HG02571 (cell line): Measurements from ENCODE around the gene ZIM2.

Experiments
- ATAC-seq: cut with Tn5 transposase; IDR thresholded peaks from one replicate; pipeline ENCODE4 v1.9.1; 2021; ENCODE audit warnings: mild to moderate bottlenecking, moderate library complexity; ENCODE audit not compliant: unreplicated experiment

ZIM2 gene

DNA sequence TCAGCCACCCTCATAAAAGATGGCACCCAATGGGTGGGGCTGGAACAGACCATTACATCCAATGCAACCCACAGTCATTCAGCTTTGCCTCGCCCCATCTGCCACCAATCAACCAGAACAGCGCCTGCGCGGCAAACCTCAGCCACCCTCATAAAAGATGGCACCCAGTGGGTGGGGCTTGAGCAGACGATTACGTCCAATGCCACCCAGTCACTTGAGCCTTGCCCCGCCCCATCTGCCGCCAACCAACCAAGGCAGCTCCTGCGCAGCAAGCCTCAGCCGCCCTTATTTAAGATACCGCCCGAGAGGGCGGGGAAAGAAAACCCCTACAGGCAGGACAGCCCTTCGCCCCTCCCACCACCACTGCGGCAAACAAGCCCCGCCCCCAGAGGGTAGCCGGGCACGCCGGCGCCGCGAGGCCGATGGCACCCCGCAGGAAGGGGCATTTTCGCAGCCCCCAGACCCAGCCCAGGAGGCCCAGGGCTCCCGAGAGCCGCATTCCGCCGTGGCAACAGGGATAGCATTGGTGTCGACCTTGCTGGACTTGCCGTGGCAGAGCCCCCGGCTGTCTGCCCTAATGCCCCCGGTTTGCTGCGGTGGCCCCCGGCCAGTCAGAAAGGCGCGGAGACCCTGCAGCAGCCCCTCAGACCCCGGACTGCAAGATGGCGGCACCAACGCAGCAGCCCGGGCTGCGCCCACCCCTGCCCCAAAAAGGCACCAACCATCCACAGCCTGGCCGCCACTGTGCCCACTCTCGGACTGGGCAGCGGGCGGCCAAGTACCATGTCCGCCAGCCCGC, 675 bp downstream of the ZIM2 start:
- no peak for ATAC-seq

DNA sequence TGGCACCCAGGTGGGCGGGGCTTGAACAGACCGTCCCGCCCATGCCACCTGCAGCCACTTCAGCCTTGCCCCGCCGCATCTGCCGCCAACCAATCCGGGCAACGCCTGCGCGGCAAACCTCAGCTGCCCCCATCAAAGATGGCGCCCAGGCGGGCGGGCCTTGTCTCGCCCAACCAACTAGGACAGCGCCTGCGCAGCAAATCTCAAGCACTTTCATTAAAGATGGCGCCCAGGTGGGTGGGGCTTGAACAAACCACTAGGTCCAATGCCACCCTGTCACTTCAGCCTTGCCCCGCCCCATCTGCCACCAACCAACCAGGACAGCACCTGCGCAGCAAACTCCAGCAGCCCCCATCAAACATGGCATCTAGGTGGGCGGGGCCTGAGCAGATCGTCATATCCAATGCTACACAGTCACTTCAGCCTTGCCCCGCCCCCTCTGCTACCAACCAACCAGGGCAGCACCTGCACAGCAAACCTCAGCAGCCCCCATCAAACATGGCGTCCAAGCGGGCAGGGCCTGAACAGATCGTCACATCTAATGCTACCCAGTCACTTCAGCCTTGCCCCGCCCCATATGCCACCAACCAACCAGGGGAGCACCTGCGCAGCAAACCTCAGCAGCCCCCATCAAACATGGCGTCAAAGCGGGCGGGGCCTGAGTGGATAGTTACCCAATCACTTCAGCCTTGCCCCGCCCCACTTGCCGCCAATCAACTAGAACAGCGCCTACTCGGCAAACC, 1.4 kb downstream of the ZIM2 start:
- no peak for ATAC-seq

DNA sequence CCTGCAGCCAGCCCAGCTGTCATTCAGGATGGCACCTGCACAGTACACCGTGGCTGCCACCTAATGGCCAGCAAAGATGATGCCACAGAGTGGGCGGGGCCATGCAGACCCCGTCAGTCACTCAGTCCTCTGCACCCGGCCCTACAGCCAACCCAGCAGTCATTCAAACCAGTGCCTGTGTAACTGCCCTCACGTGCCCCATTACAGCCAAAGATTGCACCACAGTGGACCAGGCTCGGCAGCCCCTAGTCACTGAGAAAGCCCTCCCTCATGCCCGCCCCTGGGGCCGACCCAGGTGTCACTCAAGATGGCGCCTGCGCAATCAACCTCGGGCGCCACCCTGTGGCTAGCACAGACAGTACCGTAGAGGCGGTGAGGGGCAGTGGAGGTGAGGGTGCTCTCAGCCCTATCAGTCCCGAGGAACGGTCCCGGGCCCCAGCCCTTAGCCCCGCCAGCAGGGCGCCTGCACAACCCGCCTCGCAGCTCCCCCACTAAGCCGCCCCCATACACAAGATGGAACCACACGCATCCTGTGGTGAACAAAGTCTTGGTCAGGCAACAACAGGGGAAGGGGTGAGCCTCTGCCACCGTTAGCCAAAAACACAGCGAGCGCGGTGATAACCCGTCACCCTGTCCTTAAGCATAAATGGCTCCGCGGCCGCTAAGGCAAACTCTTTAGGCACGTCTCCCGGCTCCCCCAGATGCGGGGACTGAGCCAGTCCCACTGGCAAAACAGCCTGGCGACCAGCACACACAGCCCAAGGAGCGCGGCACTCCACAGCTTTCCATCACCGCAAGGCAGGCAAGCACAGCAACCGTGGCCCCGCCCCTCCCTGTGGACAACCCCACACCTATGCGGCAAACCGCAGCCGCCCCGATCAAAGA, 2.3 kb downstream of the ZIM2 start:
- no peak for ATAC-seq

DNA sequence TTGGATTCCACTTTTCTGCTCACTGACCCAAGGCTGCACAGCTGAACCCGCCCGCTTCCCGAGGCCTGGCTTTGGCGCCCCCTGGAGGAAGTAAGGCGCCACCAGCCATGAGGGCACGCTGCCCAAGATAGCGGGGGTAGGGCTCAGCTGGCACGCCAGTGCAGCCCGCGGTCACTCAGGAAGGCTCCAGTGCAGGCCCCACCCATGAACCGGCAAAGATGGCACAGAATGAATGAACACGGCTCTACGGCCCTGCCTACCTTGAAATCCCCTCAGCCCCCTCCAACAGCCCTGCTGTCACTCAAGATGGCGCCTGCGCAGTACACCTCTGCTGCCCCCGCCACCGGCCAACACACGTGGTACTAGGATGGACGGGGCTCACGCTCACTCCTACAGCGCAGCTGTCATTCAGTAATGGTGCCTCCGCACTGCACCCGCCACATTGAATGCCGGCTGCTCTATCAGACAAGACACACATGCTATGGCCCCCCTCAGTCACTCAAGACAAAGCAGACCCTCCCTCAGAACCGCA, 3.0 kb downstream of the ZIM2 start:
- ATAC-seq, result no peak

DNA sequence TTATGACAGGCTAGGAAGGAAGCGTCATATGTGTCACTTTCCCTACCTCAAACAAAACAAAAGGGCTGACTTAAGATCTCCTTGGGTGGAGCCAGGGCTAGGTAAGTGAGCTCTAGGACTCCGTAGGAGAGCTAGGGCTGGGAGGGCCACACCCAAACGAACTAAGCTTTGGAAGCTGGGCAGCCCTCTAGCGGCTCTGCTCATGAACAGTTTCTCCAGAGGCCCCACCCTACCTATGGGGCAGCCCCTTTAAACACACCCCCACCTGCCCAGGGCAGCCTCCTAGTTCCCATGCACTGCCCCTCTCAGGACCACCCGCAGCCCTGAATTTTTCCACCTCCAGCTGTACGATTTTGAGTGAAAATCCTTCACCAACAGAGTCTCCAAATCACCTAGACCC, 3.5 kb downstream of the ZIM2 start:
- ATAC-seq, result no peak

DNA sequence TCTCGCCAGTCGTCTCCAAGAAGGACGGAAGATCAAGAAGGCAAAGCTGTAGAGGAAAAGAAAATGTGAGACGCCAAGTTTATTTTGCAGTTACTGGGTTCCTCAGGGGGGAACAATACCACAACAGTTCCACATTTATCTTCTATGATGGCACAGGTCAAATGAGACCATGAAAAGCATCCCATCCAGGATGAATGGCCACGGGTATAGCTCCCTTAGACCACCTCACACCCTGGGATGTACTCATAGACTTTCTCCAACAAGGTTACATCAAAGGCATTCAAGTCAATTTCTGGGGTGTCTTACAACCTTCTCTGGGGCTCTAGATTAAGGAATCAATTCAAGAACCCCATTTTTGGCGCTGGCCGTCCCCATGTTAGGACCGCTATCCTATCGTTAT, 4.5 kb downstream of the ZIM2 start:
- no peak for ATAC-seq

DNA sequence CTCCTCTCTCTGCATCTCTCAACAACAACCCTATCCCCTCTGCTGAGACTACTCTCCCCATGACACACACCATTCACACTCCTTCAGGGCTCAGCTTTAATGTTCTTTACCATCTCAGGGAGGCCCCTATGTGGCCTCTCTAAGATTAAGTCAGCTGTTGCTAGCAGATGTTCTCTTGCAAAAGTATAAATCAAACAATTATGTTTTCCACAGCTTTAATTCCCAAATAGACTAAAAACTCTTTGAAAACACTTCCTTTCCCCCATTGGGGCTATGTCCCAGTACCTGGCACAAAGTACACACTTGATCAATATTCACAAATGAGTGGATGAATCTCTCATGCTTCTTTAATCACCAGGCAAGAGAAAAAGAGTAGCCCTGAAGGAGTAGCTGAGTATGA, 5.1 kb downstream of the ZIM2 start:
- ATAC-seq, result no peak

DNA sequence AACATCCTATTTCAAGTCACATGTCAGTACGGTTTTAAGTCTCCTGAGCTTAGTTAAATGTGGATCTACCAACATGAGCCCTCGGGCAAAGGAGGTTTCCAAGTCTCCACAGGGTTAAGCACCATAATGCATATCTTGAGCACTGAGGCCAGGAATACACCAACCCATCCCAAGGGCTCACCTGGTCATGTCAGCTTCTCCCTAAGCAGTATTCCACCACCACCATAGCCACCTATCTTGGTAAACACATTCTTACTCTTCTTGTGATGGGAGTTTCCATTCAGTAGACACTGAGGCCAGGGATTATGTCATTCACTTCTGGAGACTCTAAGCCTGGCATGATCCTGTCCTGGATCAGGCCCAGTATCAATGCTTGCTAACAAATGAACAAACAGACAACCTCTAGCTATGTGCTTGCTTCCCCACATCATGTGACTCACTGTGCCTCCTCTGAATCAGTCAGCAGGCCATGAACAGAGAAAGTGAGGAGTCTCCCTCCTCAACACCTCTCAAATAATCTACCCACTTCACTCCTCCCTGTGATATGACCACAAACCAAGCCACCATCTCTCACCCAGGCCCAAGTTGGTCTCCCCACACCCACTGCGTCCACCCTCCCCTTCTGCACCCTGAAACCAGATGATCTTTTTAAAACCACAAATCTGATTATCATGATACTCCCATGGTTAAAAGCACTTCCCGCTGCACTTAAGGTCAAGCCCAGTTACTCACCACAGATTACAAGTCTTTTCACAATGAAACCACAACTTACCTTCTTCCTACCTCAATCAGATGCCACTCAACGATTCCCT, 5.8 kb downstream of the ZIM2 start:
- no peak for ATAC-seq

DNA sequence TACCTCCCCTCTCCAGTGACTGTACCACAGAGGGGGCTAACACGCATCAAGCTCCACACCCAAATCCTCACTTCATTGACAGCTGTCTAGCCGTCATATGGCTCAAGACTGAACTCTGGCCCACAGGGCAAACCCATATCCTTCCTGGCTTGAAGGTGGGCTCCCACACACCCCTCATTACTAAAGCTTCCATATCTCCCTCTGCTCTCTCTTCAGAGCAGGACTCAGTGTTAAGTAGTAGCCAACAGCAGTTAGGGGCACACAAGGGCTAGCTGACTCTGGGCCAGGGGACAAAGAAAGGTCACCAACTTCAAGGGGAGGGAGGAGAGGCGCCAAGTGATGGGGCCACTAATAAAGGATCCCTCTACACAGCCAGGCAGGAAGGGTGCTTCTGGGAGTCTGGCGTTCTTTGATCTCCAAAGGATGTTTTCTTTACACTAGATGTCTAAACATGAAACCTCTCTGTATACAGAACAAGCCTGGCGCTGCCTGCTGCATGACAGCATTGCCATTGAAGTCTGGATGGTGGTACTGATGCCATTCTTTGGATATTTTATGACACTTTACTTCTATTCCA, 8.1 kb downstream of the ZIM2 start:
- ATAC-seq, result no peak

DNA sequence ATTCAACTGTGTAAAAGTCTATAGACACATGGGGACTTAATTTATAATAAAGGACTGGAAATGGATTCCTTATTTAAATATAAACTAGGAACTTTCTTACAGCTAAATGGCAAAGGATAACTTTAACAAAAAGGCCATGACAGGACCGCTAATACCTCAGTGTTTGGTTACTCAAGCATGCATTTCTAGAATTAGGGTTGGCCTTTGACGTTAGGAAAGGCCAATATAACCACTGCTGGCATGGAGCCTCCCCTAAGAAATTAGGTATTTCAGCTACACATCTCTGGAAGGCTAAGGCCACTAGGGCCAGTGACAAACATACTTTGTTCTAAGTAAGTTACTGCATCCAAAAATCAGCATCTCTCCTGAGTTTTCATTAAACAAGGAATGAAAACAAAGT, 9.3 kb downstream of the ZIM2 start:
- no peak for ATAC-seq

DNA sequence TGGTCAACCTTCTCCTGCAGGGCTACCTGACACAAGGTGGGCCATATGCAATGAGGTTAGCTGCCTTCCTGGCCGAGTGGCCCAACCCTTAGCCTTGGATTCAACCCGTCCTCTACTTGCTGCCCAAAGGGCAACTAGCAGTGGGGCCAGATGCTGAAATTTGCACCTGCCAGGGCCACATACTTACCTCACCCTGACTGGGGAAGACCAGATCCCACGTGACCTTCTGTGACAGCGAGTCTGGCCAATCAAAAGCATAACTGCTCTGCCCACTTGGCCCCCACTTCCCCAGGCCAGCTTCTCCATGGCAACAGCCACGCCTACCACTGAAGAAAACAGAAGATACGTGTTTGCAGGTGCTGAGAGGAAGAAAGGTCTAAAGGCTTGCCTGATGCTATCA, 10.9 kb downstream of the ZIM2 start:
- ATAC-seq, result no peak

DNA sequence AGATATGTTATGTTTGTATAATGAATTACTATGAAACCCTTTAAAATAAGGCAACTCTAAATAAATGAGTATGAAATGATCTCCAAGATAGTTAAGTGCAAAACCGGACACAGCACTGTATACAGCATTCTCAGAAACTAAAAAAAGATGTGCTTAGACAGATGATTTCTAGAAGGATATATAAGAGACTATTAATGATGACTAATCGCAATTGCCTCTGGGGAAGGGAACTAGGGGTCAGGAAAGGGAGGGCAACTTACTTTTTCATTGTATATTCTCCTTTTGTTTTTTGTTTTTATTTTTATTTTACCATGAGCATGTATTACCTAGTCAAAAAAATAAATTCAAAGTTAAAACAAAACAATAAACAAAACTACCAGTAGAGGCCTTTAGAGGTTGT, 12.8 kb downstream of the ZIM2 start:
- ATAC-seq, result no peak

DNA sequence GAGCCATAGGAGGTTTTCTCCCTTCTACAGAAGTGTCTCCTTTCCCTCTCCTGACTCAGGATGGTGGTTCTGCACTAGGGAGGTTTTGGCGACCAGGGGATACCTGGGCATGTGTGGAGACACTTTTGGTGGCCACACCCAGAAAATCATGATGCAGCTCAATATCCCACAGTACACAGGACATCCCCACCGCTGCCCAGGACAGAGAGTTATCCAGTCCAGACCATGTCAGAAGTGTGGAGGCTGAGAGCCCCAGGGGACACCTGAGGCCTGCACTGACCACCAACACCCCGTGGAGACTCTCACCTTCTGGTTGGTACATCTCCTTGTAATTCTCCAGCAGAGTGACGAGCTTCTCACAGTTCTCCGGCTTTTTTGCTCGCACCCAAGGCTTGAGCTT, 16.6 kb downstream of the ZIM2 start:
- no peak for ATAC-seq

DNA sequence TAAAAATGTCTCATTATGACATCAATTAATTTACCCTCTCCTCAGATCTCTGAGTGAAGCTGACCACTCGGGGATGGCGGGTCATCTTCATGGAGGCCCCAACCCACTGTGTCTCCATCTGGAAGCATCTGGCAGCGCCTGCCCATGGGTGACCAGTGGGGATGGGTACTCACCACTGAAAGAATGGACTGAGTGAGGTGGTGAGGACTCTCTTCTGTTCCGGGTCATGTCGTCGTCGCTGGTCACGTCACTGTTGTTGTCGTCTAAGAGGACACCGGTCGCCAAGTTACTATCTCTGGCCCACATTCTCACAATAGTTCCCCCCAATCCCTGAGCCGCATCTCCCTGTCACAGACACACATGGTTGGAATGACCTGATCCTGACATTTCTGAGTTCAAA, 17.1 kb downstream of the ZIM2 start:
- ATAC-seq, result no peak

DNA sequence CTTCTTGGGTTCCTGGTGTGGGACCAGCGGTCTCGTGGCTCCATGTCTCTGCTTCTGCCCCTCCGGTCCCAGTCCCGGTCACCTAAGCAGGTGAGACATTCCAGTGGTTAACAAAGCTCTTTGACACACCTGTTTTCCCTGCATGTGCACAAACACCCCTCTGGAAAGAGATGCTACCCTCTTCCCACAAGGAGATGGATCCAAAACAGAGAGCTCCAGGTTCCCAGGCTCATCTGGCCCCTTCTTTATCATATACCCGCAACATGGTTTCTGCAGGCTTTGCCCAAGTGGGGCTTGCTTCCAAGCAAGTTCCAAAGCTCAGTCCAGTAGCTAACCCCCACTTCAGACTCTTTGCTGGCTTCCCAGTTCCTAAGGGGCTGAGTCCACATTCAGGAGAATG, 17.8 kb downstream of the ZIM2 start:
- ATAC-seq, result no peak

DNA sequence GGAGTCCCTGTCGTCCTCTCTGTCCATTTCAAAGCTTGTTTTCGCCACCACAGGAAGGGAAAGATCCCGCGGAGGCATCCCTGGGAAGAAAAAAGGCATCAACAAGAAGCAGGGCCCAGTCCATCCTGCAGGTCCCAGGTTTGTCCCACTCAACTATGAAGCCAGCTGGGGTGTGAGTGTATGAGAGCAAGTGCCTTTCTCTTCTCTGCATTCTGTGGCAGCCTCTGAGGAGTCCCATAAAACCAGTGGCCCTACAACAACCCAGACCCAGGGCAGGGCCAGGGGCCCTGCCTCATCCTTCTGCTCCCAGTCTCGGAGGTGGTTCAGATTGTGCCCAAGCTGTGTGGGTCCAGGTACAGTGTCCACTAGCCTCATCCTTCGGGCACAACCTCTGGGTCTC, 18.9 kb downstream of the ZIM2 start:
- no peak for ATAC-seq

DNA sequence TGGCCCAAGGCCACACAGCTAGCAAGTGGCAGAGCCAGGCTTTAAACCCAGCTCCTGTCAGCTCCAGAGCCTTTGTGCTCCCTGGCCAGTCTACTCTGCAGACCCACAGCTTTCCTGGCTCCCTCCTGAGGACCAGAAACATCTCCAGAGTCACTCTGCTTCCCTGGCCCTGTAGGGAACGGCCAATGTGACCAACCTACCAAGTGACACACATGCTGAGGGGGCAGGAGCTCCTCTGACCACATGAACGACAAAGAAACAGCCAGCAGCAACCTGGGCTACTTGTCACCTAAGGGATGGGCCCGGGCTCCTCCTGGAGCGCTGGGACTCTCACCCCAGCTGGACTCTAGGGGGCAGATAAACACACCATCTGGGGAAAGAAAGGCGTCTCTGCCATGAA, 19.3 kb downstream of the ZIM2 start:
- ATAC-seq, result no peak

DNA sequence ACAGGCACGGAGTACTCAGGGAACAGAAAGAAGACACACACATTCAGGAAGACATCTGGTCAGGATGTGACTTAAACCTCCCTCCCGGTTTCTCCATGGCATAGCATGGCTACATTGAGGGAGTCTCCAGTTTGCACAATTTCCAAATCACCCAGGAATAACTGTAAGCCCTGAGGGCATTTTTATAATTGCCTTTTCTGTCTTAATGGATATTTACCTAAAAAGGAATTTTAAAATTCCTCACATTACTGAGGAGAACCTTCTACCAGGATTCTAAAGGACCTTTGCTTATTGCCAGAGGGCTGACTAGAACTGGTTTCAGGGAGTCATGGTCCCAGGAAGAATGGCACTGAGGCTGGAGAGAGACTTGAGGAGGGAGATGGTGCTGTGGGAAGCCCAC, 21.4 kb downstream of the ZIM2 start:
- ATAC-seq, result no peak

DNA sequence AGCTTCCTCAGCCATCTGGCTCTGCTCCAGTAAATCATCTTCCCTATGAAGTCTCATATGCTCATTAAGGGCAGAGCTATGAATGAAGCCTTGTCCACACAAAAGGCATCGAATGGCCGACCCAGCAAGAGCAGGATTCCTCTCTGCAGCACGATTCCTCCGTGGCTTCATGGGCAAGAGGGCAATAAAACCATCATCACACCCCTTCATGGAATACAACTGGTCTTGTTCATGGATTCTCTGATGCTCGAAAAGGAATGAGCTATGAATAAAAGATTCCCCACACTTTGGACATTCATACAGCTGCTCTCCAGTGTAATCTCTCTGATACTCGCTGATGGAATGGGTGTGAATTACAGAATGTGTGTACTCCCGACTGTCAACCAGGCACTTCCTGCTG, 25.9 kb downstream of the ZIM2 start:
- ATAC-seq, result no peak

DNA sequence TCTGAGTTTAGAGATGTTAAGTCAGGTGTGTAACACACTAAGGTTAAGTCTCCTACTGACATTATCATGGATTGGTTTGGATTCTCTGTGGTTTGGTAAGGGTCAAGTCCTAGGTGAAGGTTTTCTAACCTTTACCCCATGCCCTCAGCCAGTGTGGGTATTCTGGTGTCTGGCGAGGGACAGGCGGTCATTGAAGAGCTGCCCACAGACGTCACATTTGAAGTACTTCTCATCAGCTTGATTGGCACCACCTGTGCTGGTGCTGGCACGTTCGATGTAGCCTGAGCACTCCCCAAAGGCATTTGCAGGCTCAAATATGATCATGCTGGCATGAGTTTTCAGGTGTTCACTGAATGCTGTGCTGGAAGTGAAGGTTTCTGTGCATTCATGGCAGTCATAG, 27.0 kb downstream of the ZIM2 start:
- no peak for ATAC-seq
